Measurements from ENCODE around the gene SMG5. TPM values are rescaled to one million over a fixed set of nuclear protein-coding genes. Genes with fewer than 3 reads are reported as not detected.
"Not testable (repeated sequence)": the region's sequence is repeated elsewhere in the genome, so short reads cannot be mapped to it uniquely, and the experiment has no call there.

Gene SMG5
- total RNA-seq, 1 experiment from 2014 or later = 216 TPM

DNA sequence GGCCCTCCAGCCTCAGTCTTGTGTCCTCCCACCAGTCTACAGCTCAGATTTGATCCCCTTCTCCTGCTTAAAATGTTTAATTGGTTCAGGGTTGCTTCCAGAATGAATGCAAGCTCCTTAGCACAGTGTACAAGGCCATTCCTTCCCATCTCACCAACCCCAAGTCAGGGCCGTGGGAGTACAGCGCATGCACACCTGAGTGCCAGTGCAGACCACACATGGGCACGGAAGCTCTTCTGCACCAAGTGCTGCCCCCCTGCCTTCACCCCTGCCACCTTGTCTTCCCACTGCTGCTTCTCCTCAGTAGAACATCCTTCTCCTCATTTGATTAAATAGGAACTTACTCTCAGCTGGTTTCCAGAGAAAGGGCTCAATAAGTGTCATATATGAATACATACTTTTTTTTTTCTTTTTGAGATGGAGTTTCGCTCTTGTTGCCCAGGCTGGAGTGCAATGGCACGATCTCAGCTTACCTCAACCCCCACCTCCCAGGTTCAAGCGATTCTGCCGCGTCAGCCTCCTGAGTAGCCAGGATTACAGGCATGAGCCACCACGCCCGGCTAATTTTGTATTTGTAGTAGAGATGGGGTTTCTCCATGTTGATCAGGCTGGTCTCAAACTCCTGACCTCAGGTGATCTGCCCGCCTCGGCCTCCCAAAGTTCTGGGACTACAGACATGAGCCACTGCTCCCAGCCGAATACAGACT is 60.5 kb downstream of the SMG5 start:
- DNase-seq = no peak
- no peak overlapping the region for H3K4me3 ChIP-seq (ENCODE audit: insufficient read depth, low read depth, low read length)
- H3K27me3 ChIP-seq (ENCODE audit: control insufficient read depth, insufficient read depth, low read length) = no peaks in the 10 kb centered on the region
- peaks cover 17% of the 10 kb centered on the region for H3K36me3 ChIP-seq (replicated peaks; ENCODE audit: control insufficient read depth, insufficient read depth, low read length)

DNA sequence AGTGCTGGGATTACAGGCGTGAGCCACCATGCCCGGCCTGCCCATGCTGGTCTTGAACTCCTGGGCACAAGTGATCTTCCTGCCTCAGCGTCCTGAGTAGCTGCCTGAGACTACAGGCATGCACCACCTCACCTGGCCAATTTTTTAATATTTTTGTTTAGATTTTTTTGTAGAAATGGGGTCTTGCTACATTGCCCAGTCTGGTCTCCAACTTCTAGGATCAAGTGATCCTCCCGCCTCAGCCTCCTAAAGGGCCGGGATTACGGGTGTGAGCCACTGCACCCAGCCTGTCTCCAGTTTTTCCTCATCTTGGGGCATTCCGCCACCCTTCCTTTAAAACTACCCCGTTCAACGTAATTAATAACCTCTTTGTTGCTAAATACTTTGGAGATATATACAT is 62.4 kb downstream of the SMG5 start:
- Histone ChIP-seq H3K27me3 (ENCODE audit: control insufficient read depth, insufficient read depth, low read length) (no peaks in the 10 kb centered on the region), H3K36me3 (replicated peaks; ENCODE audit: control insufficient read depth, insufficient read depth, low read length) (peaks cover 14% of the 10 kb centered on the region), H3K4me3 (ENCODE audit: insufficient read depth, low read depth, low read length) (no peak overlapping the region)
- DNase-seq = no peak

DNA sequence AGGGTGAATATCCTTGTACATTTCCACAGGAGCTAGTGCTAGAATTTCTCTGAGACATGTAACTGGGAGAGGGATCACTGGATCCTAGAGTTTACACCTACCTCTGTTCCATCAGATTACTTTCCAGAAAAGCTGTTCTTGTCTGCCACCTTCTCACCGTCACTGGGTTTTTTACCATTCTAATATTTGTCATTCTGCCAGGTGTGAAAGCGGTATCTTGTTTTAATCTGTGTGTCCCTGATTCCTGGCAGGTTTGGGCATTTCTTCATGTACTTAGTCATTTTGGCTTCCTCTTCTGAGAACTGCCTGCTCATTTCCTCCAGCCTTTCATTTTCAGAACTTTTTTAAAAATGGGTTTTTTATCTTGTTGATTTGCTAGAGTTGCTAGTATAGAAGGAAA is 64.8 kb downstream of the SMG5 start:
- H3K36me3 ChIP-seq (replicated peaks; ENCODE audit: control insufficient read depth, insufficient read depth, low read length) = peaks cover 14% of the 10 kb centered on the region
- H3K27me3 ChIP-seq (ENCODE audit: control insufficient read depth, insufficient read depth, low read length) = no peaks in the 10 kb centered on the region
- no peak overlapping the region for H3K4me3 ChIP-seq (ENCODE audit: insufficient read depth, low read depth, low read length)
- DNase-seq = no peak

DNA sequence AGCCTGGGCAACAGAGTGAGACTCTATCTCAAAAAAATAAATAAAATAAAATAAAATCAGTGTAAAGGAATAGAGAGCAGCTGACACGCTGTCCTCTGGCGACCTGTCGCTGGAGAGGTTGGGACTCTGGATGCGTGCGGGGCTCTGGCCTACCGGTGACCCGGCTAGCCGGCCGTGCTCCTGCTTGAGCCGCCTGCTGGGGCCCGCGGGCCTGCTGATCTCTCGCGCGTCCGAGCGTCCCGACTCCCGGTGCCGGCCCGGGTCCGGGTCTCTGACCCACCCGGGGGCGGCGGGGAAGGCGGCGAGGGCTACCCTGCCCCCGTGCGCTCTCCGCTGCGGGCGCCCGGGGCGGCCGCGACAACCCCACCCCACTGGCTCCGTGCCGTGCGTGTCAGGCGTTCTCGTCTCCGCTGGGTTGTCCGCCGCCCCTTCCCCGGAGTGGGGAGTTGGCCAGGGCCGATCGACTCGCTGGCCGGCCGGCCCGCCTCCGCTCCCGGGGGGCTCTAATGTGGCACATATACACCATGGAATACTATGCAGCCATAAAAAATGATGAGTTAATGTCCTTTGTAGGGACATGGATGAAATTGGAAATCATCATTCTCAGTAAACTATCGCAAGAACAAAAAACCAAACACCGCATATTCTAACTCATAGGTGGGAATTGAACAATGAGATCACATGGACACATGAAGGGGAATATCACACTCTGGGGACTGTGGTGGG is 66.1 kb downstream of the SMG5 start:
- not testable (repeated sequence) for H3K36me3 ChIP-seq (replicated peaks; ENCODE audit: control insufficient read depth, insufficient read depth, low read length); DNase-seq; H3K27me3 ChIP-seq (ENCODE audit: control insufficient read depth, insufficient read depth, low read length); H3K4me3 ChIP-seq (ENCODE audit: insufficient read depth, low read depth, low read length)

DNA sequence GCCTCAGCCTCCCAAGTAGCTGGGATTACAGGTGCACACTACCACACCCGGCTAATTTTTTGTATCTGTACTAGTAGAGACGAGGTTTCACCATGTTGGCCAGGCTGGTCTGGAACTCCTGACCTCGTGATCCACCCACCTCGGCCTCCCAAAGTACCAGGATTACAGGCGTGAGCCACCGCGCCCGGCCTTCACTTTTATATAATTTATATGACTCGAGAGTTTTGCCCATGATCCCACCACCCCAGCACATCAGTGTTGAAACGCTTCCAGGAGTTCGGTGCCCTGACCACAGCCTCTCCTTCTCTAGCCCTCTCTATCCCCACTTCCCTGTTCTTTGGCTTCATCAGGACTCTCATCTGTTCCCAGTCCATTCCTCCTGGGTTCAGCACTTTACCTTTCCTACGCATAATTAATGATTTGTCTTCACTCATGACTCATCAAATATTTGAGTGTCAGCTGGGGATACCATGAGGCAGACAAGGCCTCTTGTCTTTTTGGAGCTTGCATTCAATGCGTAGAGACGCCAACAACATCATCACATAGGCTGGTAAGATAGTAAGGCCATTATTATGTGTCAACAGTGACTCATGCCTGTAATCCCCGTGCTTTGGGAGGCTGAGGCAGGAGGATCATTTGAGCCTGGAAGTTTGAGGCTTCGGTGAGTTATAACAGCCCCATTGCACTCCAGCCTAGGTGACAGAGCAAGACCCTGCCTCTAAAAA is 68.4 kb downstream of the SMG5 start:
- DNase-seq = no peak
- H3K27me3 ChIP-seq (ENCODE audit: control insufficient read depth, insufficient read depth, low read length) = no peaks in the 10 kb centered on the region
- peaks cover 7% of the 10 kb centered on the region for H3K36me3 ChIP-seq (replicated peaks; ENCODE audit: control insufficient read depth, insufficient read depth, low read length)
- H3K4me3 ChIP-seq (ENCODE audit: insufficient read depth, low read depth, low read length) = no peak overlapping the region; the same call in 1 of the 2 replicates

DNA sequence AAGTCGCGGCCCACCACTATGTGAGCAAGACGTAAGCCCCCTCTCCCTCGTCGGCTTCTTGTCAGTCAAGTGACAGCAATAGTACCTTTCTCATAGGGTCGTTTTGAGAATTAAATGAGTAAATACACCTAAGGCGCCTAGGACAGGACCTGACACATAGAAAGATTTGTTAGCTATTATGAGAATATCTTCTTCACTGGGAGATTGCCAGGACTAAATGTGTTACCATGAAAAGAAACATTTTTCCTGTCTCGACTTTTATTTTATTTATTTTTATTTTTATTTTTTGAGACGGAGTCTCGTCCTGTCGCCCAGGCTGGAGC is 69.0 kb downstream of the SMG5 start:
- Histone ChIP-seq H3K27me3 (ENCODE audit: control insufficient read depth, insufficient read depth, low read length) (no peaks in the 10 kb centered on the region), H3K36me3 (replicated peaks; ENCODE audit: control insufficient read depth, insufficient read depth, low read length) (peaks cover 7% of the 10 kb centered on the region), H3K4me3 (ENCODE audit: insufficient read depth, low read depth, low read length) (peak overlapping the region; percentile 93)
- DNase-seq = peak; percentile 62

DNA sequence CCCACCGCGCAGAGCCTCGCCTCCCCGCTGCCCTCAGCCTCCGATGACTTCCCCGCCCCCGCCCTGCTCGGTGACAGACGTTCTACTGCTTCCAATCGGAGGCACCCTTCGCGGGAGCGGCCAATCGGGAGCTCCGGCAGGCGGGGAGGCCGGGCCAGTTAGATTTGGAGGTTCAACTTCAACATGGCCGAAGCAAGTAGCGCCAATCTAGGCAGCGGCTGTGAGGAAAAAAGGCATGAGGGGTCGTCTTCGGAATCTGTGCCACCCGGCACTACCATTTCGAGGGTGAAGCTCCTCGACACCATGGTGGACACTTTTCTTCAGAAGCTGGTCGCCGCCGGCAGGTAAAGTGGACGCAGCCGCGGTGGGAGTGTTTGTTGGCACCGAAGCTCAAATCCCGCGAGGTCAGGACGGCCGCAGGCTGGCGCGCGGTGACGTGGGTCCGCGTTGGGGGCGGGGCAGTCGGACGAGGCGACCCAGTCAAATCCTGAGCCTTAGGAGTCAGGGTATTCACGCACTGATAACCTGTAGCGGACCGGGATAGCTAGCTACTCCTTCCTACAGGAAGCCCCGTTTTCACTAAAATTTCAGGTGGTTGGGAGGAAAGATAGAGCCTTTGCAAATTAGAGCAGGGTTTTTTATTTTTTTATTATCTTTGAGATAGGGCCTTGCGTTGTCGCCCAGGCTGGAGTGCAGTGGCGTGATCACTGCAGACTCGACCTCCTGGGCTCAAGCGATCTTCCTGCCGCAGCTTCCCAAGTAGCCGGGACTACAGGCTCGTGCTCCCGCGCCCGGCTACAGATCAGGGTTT is 69.6 kb downstream of the SMG5 start, which contains the start of gene PMF1:
TSS of gene PMF1 (plus strand) at position 175 of the 811 bp plus-strand sequence. CDS start at position 184, 9 bp downstream.
- DNase-seq = peak; percentile 100
- peak within 1 kb of the TSS; percentile 93 for H3K4me3 ChIP-seq (ENCODE audit: insufficient read depth, low read depth, low read length)
- peaks cover 7% of the 10 kb centered on the region for H3K36me3 ChIP-seq (replicated peaks; ENCODE audit: control insufficient read depth, insufficient read depth, low read length)
- no peaks in the 10 kb centered on the region for H3K27me3 ChIP-seq (ENCODE audit: control insufficient read depth, insufficient read depth, low read length)

DNA sequence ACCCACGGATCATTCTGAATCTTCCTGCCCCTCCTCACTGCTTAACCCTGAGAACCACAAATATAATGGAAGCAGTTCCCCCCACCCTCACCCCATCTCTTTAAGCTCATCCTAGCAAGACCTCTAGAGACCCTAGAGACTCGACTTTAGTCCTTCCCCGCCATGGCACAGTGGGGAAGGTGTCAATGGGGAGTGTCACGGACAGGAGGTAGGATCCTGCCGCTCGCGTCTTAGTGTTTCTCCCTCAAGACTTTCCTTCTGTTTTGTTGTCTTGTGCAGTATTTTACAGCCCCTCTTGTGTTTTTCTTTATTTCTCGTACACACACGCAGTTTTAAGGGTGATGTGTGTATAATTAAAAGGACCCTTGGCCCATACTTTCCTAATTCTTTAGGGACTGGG is 70.5 kb downstream of the SMG5 start:
- Histone ChIP-seq H3K27me3 (ENCODE audit: control insufficient read depth, insufficient read depth, low read length) (no peaks in the 10 kb centered on the region), H3K36me3 (replicated peaks; ENCODE audit: control insufficient read depth, insufficient read depth, low read length) (peaks cover 7% of the 10 kb centered on the region), H3K4me3 (ENCODE audit: insufficient read depth, low read depth, low read length) (peak overlapping the region; percentile 93)
- no peak for DNase-seq

DNA sequence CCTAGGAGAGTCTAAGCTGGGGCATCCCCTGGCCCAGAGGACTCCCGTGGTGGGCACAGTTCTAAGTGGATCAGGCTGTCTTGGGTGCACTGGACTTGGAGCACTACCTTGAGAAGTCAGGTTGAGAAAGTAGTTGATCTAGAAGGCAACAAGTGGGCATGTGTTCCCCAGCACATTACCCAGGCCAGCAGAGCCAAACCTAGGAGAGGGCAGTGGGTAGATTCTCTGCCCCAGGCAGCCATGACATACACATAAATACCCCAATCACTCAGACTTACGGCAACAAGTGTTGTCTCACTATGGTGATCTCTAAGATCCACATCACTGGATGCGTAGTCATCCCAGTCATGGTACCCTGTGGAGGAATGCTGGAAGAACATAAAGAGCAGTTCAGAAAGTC is 71.4 kb downstream of the SMG5 start:
- no peak overlapping the region for H3K4me3 ChIP-seq (ENCODE audit: insufficient read depth, low read depth, low read length)
- no peak for DNase-seq
- H3K27me3 ChIP-seq (ENCODE audit: control insufficient read depth, insufficient read depth, low read length) = no peaks in the 10 kb centered on the region
- peaks cover 7% of the 10 kb centered on the region for H3K36me3 ChIP-seq (replicated peaks; ENCODE audit: control insufficient read depth, insufficient read depth, low read length)

DNA sequence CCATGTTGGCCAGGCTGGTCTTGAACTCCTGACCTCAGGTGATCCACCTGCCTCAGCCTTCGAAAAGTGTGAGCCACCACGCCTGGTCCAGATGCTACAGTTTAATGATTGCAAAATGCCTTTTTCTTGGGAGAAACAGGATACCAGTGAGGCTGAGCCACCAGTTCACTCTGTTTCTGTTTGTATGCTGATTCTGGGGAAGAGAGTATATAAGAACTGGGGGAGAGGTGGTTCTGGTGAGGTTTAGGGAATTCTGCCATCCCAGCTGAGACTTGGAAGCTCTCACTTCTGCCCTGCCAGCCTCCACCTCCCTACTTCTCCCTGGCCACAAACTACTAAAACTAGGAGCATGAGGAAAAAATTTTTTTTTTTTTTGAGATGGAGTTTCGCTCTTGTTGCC is 77.9 kb downstream of the SMG5 start:
- Histone ChIP-seq H3K27me3 (ENCODE audit: control insufficient read depth, insufficient read depth, low read length) (no peaks in the 10 kb centered on the region), H3K4me3 (ENCODE audit: insufficient read depth, low read depth, low read length) (no peak overlapping the region), H3K36me3 (replicated peaks; ENCODE audit: control insufficient read depth, insufficient read depth, low read length) (peaks cover 8% of the 10 kb centered on the region)
- DNase-seq = no peak

DNA sequence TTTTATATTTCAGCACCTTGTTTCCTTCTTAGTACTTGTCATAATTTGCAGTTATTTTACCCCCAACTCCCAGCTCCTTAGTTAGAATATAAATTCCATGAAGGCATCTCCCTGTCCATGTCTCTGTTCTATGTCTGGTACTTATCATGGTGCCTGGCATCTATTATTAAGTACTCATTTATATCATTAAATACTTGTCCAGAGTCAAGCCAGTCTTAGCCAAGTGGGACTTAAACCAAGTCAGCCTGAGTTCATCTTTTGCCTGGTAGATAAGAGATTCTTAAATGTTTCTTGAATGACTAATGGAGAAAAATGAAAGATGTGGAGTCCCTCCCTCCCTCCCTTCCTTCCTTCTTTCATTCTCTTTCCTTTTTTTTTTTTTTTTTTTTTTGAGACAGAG is 79.3 kb downstream of the SMG5 start:
- Histone ChIP-seq H3K27me3 (ENCODE audit: control insufficient read depth, insufficient read depth, low read length) (no peaks in the 10 kb centered on the region), H3K4me3 (ENCODE audit: insufficient read depth, low read depth, low read length) (no peak overlapping the region), H3K36me3 (replicated peaks; ENCODE audit: control insufficient read depth, insufficient read depth, low read length) (peaks cover 9% of the 10 kb centered on the region)
- no peak for DNase-seq

DNA sequence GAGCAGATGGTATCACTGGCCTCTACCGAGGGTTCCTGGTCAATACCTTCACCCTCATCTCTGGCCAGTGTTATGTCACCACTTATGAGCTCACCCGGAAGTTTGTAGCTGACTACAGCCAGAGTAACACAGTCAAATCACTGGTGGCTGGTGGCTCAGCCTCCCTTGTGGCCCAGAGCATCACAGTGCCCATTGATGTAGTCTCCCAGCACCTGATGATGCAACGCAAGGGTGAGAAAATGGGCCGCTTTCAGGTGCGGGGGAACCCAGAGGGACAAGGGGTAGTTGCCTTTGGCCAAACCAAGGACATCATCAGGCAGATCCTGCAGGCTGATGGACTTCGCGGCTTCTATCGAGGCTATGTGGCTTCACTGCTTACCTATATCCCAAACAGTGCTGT is 82.6 kb downstream of the SMG5 start:
- DNase-seq = no peak
- H3K27me3 ChIP-seq (ENCODE audit: control insufficient read depth, insufficient read depth, low read length) = no peaks in the 10 kb centered on the region
- H3K4me3 ChIP-seq (ENCODE audit: insufficient read depth, low read depth, low read length) = no peak overlapping the region
- peaks cover 15% of the 10 kb centered on the region for H3K36me3 ChIP-seq (replicated peaks; ENCODE audit: control insufficient read depth, insufficient read depth, low read length)
